ENCODE measurements around the gene NOL3. TPM values are rescaled to one million over a fixed set of nuclear protein-coding genes. Genes with fewer than 3 reads are reported as not detected.

The NOL3 gene
- polyA plus RNA-seq, 1 donor = 5.8 TPM

DNA sequence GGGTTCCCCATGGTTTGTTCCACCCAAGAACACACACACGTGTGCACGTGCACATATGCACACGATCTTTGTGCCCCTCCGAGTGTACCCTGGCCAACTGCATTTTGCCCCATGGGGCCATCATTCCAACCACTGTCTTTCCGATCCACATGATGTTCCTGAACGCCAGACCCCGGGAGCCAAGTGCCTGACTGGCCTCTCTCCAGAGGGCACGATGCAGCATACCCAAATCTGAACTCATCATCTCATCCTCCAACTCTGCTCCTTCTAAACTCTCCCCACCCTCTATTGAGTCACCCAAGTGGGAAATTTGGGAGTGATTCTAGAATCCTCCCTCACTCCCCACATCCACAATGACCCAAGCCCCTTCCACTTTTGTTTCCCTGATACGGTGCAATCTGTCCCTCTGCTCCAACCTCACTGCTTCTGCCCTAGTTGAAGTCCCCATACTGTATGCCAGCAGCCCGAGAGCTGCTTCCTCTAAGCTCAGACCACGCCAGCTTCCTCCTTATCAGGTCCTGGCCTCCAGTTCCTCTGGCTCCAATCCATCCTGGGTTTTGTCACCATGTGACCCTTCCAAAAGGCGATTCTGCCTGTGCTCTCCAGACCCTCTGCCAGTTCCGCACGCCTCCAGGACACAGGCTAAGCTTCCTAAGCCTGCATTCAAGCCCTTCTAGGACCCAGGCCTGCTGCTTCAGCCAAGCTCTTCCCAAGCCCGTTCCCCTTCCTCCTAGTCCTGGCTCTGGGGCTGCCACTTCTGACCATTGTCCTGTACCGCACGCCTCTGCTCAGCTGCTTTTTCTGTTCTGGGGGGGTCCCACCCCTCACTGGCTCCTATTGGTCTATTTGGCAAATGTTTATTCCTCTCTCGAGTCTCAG is 46.5 kb downstream of the NOL3 start:
- no peaks in the 10 kb centered on the region for H3K4me1 ChIP-seq (ENCODE audit: control insufficient read depth, insufficient read depth, low read length)
- H3K27ac ChIP-seq (ENCODE audit: low read length) = no peak overlapping the region
- H3K4me3 ChIP-seq (ENCODE audit: low read length) = no peak overlapping the region
- no peak for DNase-seq
- H3K9me3 ChIP-seq (ENCODE audit: control insufficient read depth, low read depth, low read length) = no peaks in the 10 kb centered on the region
- 80% methylated on average over 1 of the region's 18 CpGs for WGBS (ENCODE audit: insufficient coverage, low lambda C conversion rate)
- peaks cover 2% of the 10 kb centered on the region for H3K36me3 ChIP-seq (ENCODE audit: control insufficient read depth, insufficient read depth, low read length)
- no peaks in the 10 kb centered on the region for H3K27me3 ChIP-seq (ENCODE audit: control insufficient read depth, insufficient read depth, low read length)

DNA sequence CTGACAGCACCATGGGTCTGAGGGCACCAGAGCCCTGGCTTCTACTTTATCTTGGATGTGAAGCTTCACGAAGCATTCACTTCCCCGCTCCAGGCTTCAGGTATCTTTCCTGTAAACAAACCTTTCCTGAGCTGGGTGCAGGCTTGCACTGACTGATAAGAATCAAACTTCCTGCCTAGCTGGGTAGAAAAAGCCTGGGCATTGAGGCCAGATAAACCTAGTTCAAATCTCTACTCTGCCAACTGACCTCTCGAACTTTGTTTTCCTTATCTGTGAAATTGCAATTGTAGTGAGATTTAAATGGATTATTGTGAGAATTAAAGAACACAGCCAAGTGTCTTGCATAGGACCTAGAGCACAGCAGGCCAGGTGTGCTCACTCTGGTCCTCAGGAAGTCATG is 53.7 kb downstream of the NOL3 start:
- Histone ChIP-seq H3K27me3 (ENCODE audit: control insufficient read depth, insufficient read depth, low read length) (no peaks in the 10 kb centered on the region), H3K36me3 (ENCODE audit: control insufficient read depth, insufficient read depth, low read length) (peaks cover 9% of the 10 kb centered on the region), H3K4me3 (ENCODE audit: low read length) (no peak overlapping the region), H3K9me3 (ENCODE audit: control insufficient read depth, low read depth, low read length) (no peaks in the 10 kb centered on the region), H3K27ac (ENCODE audit: low read length) (no peak overlapping the region), H3K4me1 (ENCODE audit: control insufficient read depth, insufficient read depth, low read length) (peaks cover 10% of the 10 kb centered on the region)
- DNase-seq = no peak
- WGBS (ENCODE audit: insufficient coverage, low lambda C conversion rate) = no CpG with 5 or more reads among the region's 3 CpGs

Other genes with a start within 250 kb of the NOL3 start
- 2.0 TPM for gene RRAD, start 245.0 kb upstream of the NOL3 start, polyA plus RNA-seq
- gene CIAO2B, start 236.1 kb upstream of the NOL3 start, polyA plus RNA-seq = 82.1 TPM
- gene CES2, start 235.0 kb upstream of the NOL3 start, polyA plus RNA-seq = 181 TPM
- 16.0 TPM for gene CES3, start 209.3 kb upstream of the NOL3 start, polyA plus RNA-seq
- gene CES4A, start 181.9 kb upstream of the NOL3 start, polyA plus RNA-seq = 23.5 TPM
- gene CBFB, start 141.4 kb upstream of the NOL3 start, polyA plus RNA-seq = 25.1 TPM
- gene PHAF1, start 60.6 kb upstream of the NOL3 start, polyA plus RNA-seq = 14.3 TPM
- gene B3GNT9, start 19.5 kb upstream of the NOL3 start, polyA plus RNA-seq = 5.5 TPM
- gene TRADD, start 10.6 kb upstream of the NOL3 start, polyA plus RNA-seq = 13.2 TPM
- 5.0 TPM for gene FBXL8, start 10.6 kb upstream of the NOL3 start, polyA plus RNA-seq
- 8.2 TPM for gene HSF4, start 5.8 kb upstream of the NOL3 start, polyA plus RNA-seq
- 29.2 TPM for gene MATCAP1, start 13.4 kb downstream of the NOL3 start, polyA plus RNA-seq
- 2.1 TPM for gene EXOC3L1, start 19.6 kb downstream of the NOL3 start, polyA plus RNA-seq
- gene E2F4, start 21.6 kb downstream of the NOL3 start, polyA plus RNA-seq = 67.6 TPM
- gene ELMO3, start 28.6 kb downstream of the NOL3 start, polyA plus RNA-seq = 34.0 TPM
- gene TMEM208, start 56.6 kb downstream of the NOL3 start, polyA plus RNA-seq = 52.8 TPM
- gene FHOD1, start 76.9 kb downstream of the NOL3 start, polyA plus RNA-seq = 13.8 TPM
- 0.96 TPM for gene SLC9A5, start 78.4 kb downstream of the NOL3 start, polyA plus RNA-seq
- gene PLEKHG4, start 109.0 kb downstream of the NOL3 start, polyA plus RNA-seq = 9.2 TPM
- 0.40 TPM for gene KCTD19, start 156.2 kb downstream of the NOL3 start, polyA plus RNA-seq
- gene LRRC36, start 156.3 kb downstream of the NOL3 start, polyA plus RNA-seq = 2.5 TPM
- gene TPPP3, start 223.0 kb downstream of the NOL3 start, polyA plus RNA-seq = 57.2 TPM
- gene ZDHHC1, start 245.9 kb downstream of the NOL3 start, polyA plus RNA-seq = 6.9 TPM

Measured in large intestine (tissue), 3 donors.